Upper lobe of left lung (tissue), 4 donors: Measurements from ENCODE around the gene COL7A1.

ENCODE experiments used
- POLR2A ChIP-seq, 4 donors: fragments of 450-650 bp; IDR thresholded peaks; one replicate each; pipeline ENCODE4 v1.5.1; 2016 to 2017; ENCODE audit warnings: antibody characterized with exemption in 4 of 4, mild to moderate bottlenecking in 2 of 4
- TF ChIP-seq, protein P1 (sequence below), 6 experiments: fragments of 450-650 bp in 4 of 6; fragments of 200-600 bp in 2 of 6; sonication (generic) in 2 of 6; IDR thresholded peaks; one replicate each; pipeline ENCODE4 v1.5.1; 2016 to 2019; ENCODE audit warnings: antibody characterized with exemption in 6 of 6

GRCh38 chr3:48576647-48577046 lies 18.5 kb downstream of the COL7A1 start:
- TF ChIP-seq, protein P1, sequence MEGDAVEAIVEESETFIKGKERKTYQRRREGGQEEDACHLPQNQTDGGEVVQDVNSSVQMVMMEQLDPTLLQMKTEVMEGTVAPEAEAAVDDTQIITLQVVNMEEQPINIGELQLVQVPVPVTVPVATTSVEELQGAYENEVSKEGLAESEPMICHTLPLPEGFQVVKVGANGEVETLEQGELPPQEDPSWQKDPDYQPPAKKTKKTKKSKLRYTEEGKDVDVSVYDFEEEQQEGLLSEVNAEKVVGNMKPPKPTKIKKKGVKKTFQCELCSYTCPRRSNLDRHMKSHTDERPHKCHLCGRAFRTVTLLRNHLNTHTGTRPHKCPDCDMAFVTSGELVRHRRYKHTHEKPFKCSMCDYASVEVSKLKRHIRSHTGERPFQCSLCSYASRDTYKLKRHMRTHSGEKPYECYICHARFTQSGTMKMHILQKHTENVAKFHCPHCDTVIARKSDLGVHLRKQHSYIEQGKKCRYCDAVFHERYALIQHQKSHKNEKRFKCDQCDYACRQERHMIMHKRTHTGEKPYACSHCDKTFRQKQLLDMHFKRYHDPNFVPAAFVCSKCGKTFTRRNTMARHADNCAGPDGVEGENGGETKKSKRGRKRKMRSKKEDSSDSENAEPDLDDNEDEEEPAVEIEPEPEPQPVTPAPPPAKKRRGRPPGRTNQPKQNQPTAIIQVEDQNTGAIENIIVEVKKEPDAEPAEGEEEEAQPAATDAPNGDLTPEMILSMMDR (IDR thresholded peaks at IDR 0.05), result no peak
- no peak for TF ChIP-seq POLR2A (IDR thresholded peaks at IDR 0.05)
